Measurements from ENCODE around the gene GNA12. TPM values are rescaled to one million over a fixed set of nuclear protein-coding genes. Genes with fewer than 3 reads are reported as not detected.

Gene GNA12
- total RNA-seq, 1 experiment from 2014 or later, result 35.5 TPM

DNA sequence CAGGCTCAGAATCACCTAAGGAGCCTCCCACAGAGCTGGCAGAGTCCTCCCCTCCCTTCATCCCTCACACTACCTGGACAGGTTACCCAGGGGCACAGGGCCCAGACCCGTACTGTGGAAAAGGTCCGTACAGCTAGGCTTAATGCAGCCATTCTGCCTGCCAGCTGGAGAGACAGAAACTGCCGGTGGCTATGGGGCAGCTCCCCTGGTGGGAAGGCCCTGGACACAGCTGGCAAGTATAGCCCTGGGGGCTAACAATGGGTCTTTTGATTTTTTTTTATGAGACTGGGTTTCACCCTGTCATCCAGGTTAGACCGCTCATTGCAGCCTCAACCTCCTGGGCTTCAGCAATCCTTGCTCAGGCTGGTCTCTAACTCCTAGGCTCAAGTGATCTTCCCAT, 68.3 kb downstream of the GNA12 start:
- H3K36me3 ChIP-seq (ENCODE audit: insufficient read depth, low read length, poor library complexity, severe bottlenecking), result peaks cover 3% of the 10 kb centered on the region
- no peak overlapping the region for H3K4me3 ChIP-seq (ENCODE audit: low read depth, low read length, poor library complexity, severe bottlenecking)
- no peak overlapping the region for H3K27ac ChIP-seq (ENCODE audit: low read depth, low read length, poor library complexity, severe bottlenecking)
- no TSS peak for BruUV-seq (replicated peaks)
- H3K9me3 ChIP-seq (ENCODE audit: low read depth, low read length, poor library complexity, severe bottlenecking), result no peaks in the 10 kb centered on the region
- peaks cover 4% of the 10 kb centered on the region for H3K4me1 ChIP-seq (ENCODE audit: insufficient read depth, low read length, poor library complexity, severe bottlenecking)
- ChIA-PET CTCF (no interaction called here), POLR2A (ENCODE audit: low non-redundant PET) (no interaction called here)
- intact Hi-C loops (cut with micrococcal nuclease; ENCODE audit: unreplicated experiment), result no loop called here
- no peaks in the 10 kb centered on the region for H3K27me3 ChIP-seq (replicated peaks; ENCODE audit: insufficient read depth, low read depth, low read length, poor library complexity)
- TF ChIP-seq, protein P1, sequence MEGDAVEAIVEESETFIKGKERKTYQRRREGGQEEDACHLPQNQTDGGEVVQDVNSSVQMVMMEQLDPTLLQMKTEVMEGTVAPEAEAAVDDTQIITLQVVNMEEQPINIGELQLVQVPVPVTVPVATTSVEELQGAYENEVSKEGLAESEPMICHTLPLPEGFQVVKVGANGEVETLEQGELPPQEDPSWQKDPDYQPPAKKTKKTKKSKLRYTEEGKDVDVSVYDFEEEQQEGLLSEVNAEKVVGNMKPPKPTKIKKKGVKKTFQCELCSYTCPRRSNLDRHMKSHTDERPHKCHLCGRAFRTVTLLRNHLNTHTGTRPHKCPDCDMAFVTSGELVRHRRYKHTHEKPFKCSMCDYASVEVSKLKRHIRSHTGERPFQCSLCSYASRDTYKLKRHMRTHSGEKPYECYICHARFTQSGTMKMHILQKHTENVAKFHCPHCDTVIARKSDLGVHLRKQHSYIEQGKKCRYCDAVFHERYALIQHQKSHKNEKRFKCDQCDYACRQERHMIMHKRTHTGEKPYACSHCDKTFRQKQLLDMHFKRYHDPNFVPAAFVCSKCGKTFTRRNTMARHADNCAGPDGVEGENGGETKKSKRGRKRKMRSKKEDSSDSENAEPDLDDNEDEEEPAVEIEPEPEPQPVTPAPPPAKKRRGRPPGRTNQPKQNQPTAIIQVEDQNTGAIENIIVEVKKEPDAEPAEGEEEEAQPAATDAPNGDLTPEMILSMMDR (conservative IDR thresholded peaks at IDR 0.05; ENCODE audit: low read depth, low read length), result no peak
- no peak for TF ChIP-seq EZH2 (IDR thresholded peaks at IDR 0.05; ENCODE audit: borderline replicate concordance, low read depth, low read length, poor library complexity, severe bottlenecking)
- no peak for DNase-seq (ENCODE audit: low spot score)

GRCh38 chr7:2775376-2775775, 68.7 kb downstream of the GNA12 start:
- no peak for DNase-seq (ENCODE audit: low spot score)
- ChIA-PET CTCF (no interaction called here), POLR2A (ENCODE audit: low non-redundant PET) (no interaction called here)
- intact Hi-C loops (cut with micrococcal nuclease; ENCODE audit: unreplicated experiment), result no loop called here
- no peak for TF ChIP-seq EZH2 (IDR thresholded peaks at IDR 0.05; ENCODE audit: borderline replicate concordance, low read depth, low read length, poor library complexity, severe bottlenecking)
- TF ChIP-seq, protein P1 (conservative IDR thresholded peaks at IDR 0.05; ENCODE audit: low read depth, low read length), result no peak
- Histone ChIP-seq H3K4me3 (ENCODE audit: low read depth, low read length, poor library complexity, severe bottlenecking) (no peak overlapping the region), H3K27ac (ENCODE audit: low read depth, low read length, poor library complexity, severe bottlenecking) (no peak overlapping the region), H3K4me1 (ENCODE audit: insufficient read depth, low read length, poor library complexity, severe bottlenecking) (peaks cover 4% of the 10 kb centered on the region), H3K36me3 (ENCODE audit: insufficient read depth, low read length, poor library complexity, severe bottlenecking) (peaks cover 3% of the 10 kb centered on the region), H3K27me3 (replicated peaks; ENCODE audit: insufficient read depth, low read depth, low read length, poor library complexity) (no peaks in the 10 kb centered on the region), H3K9me3 (ENCODE audit: low read depth, low read length, poor library complexity, severe bottlenecking) (no peaks in the 10 kb centered on the region)
- no TSS peak for BruUV-seq (replicated peaks)

GRCh38 chr7:2774935-2775334, 69.2 kb downstream of the GNA12 start:
- intact Hi-C loops (cut with micrococcal nuclease; ENCODE audit: unreplicated experiment), result no loop called here
- Histone ChIP-seq H3K27ac (ENCODE audit: low read depth, low read length, poor library complexity, severe bottlenecking) (no peak overlapping the region), H3K36me3 (ENCODE audit: insufficient read depth, low read length, poor library complexity, severe bottlenecking) (peaks cover 3% of the 10 kb centered on the region), H3K4me3 (ENCODE audit: low read depth, low read length, poor library complexity, severe bottlenecking) (no peak overlapping the region), H3K27me3 (replicated peaks; ENCODE audit: insufficient read depth, low read depth, low read length, poor library complexity) (no peaks in the 10 kb centered on the region), H3K9me3 (ENCODE audit: low read depth, low read length, poor library complexity, severe bottlenecking) (no peaks in the 10 kb centered on the region), H3K4me1 (ENCODE audit: insufficient read depth, low read length, poor library complexity, severe bottlenecking) (peaks cover 4% of the 10 kb centered on the region)
- ChIA-PET POLR2A (ENCODE audit: low non-redundant PET) (no interaction called here), CTCF (no interaction called here)
- no peak for DNase-seq (ENCODE audit: low spot score)
- no TSS peak for BruUV-seq (replicated peaks)
- TF ChIP-seq, protein P1 (conservative IDR thresholded peaks at IDR 0.05; ENCODE audit: low read depth, low read length), result no peak
- TF ChIP-seq EZH2 (IDR thresholded peaks at IDR 0.05; ENCODE audit: borderline replicate concordance, low read depth, low read length, poor library complexity, severe bottlenecking), result no peak

Measured in A673 (cell line).